Fibroblast of pulmonary artery (primary cell): ENCODE measurements around the gene GYG2.
"Not testable (repeated sequence)": the region's sequence is repeated elsewhere in the genome, so short reads cannot be mapped to it uniquely, and the experiment has no call there.

Experiments
- DNase-seq: peaks from one replicate; pipeline ENCODE4 v3.0.0-alpha.2; 2010; ENCODE audit warnings: low read depth
- H3K4me3 ChIP-seq: replicated peaks from 2 replicates; pipeline ENCODE4 v1.5.1; 2011; ENCODE audit warnings: low read depth, mild to moderate bottlenecking, control low read depth, low read length, moderate library complexity
- TF ChIP-seq, protein P1 (sequence below): IDR thresholded peaks from 2 replicates; pipeline ENCODE4 v1.5.1; 2011; ENCODE audit warnings: mild to moderate bottlenecking, control low read depth, low read length, inconsistent platforms; ENCODE audit errors: missing control alignments

The GYG2 gene

DNA sequence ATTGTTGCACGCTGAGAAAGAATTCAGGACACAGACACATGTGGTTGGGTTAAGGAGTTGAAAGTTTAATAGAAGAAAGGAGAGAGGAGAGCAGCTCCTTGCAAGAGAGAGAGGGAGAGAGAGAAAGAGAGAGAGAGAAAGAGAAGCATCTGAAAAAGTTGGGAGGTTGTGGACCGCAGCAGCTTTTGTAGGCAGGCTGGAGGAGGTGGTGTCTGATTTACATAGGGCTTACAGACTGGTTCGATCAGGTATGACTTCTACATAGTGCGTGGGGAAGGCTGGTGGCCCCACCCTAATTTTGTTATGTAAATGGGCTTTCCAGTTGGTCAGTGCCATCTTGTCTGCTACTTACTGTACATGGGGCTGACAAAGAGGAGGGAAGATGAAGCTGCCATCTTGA, 27.5 kb upstream of the GYG2 start:
- no peak overlapping the region for H3K4me3 ChIP-seq
- TF ChIP-seq, protein P1, sequence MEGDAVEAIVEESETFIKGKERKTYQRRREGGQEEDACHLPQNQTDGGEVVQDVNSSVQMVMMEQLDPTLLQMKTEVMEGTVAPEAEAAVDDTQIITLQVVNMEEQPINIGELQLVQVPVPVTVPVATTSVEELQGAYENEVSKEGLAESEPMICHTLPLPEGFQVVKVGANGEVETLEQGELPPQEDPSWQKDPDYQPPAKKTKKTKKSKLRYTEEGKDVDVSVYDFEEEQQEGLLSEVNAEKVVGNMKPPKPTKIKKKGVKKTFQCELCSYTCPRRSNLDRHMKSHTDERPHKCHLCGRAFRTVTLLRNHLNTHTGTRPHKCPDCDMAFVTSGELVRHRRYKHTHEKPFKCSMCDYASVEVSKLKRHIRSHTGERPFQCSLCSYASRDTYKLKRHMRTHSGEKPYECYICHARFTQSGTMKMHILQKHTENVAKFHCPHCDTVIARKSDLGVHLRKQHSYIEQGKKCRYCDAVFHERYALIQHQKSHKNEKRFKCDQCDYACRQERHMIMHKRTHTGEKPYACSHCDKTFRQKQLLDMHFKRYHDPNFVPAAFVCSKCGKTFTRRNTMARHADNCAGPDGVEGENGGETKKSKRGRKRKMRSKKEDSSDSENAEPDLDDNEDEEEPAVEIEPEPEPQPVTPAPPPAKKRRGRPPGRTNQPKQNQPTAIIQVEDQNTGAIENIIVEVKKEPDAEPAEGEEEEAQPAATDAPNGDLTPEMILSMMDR: no peak
- DNase-seq: no peak

DNA sequence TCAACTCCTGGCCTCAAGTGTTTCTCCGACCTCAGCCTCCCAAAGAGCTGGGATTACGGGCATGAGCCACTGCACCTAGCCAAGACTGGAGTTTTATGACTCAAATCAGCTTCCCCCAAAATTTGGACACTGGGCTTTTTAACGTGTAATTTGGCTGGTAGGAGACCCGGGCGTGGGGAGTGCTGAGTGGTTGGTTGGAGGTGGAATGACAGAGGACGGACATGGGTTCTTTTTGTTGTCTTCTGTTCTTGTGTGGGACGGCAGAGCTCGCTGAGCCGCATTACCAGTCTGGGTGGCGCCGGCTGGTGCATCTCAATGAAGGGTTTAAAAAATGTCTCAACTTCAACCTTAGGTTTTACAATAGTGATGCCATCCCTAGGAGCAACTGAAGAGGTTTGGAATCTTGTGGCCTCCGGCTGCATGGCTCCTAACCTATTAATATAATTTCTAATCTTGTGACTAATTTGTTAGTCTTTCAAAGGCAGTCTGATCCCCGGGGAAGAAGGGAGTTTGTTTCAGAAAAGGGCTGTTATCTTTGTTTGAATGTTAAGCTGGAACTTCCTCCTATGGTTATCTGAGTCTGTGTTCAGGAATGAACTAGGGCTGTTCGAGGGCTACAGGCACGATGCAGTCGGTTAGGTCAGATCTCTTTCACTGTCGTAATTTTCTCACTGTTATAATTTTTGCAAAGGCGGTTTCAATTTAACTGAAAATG, 26.2 kb upstream of the GYG2 start:
- peak; percentile 36 for DNase-seq
- not testable (repeated sequence) for H3K4me3 ChIP-seq

DNA sequence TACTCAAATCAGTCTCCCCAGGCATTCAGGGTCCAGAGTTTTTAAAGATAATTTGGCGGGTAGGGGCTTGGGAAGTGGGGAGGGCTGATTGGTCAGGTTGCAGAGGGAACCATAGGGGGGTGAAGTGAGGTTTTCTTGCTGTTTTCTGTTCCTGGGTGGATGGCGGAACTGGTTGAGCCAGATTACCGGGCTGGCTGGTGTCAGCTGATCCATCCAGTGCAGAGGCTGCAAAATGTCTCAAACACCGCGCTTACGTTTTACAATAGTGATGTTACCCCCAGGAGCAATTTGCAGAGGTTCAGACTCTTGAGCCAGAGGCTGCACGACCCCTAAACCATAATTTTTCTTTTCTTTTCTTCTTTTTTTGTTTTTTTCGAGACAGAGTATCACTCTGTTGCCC, 25.2 kb upstream of the GYG2 start:
- DNase-seq, H3K4me3 ChIP-seq: not testable (repeated sequence)

DNA sequence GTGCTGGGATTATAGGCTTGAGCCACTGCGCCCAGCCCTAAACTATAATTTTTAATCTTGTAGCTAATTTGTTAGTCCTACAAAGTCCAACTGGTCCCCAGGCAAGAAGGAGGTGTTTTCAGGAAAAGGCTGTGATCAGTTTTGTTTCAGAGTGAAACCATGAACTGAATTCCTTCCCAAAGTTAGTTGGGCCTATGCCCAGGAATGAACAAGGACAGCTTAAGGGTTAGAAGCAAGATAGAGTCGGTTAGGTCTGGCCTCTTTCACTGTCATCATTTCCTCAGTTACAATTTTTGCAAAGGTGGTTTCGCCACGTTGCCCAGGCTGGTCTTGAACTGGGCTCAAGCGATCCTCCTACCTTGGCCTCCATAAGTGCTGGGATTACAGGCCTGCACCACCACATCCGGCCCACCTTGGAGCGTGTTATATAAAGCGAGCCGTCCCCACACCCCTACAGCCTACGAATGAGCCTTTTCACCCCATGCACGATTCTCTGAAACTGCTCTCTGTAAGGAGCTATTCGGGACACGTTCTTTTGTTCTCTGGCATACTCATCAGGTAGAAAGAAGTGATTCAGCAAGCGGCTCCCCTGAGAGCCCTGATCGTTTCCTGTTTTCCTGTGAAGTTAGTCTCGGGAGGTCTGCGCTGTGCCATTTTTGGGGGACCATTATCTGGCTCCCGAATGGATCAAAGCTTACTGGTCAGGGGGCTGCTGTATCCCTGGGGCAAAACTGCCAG, 24.5 kb upstream of the GYG2 start:
- DNase-seq: peak; percentile 25
- H3K4me3 ChIP-seq: not testable (repeated sequence)

DNA sequence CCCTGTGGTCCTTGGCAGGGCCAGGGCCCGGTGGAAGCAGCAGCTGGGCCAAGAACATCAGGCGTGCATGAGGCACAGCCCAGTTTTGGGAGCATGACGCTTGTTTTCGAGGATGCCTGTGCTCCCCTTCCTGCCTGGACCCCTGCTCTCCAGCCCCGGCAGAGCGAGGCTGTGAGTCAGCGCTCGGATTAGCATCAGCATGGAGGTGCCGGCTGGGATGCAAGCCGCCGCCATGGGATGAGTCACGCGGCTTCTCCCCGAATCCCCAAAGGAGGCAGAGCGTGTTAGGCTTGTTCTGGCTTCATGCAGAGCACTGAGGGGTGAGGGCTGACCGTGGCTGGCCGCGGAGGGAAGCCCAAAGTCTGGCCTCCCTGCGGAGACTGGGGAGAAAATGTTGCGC, 23.9 kb upstream of the GYG2 start:
- peak; percentile 69 for DNase-seq
- H3K4me3 ChIP-seq: not testable (repeated sequence)

DNA sequence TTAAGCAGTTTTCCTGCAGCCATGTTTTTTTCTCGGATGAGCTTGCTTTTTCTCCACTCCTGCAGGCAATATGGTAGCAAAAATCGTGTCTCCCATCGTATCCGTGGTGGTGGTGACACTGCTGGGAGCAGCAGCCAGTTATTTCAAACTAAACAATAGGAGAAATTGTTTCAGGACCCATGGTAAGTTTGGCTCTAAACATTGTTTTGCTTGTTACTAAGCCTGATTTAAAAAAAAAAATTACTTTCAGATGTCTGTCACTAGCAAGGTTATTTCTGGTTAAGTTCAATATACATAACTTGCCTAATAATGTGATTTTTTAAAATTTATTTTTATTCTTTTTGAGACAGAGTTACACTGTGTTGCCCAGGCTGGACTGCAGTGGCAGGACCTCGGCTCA, 17.5 kb upstream of the GYG2 start:
- DNase-seq: no peak
- TF ChIP-seq, protein P1: no peak

DNA sequence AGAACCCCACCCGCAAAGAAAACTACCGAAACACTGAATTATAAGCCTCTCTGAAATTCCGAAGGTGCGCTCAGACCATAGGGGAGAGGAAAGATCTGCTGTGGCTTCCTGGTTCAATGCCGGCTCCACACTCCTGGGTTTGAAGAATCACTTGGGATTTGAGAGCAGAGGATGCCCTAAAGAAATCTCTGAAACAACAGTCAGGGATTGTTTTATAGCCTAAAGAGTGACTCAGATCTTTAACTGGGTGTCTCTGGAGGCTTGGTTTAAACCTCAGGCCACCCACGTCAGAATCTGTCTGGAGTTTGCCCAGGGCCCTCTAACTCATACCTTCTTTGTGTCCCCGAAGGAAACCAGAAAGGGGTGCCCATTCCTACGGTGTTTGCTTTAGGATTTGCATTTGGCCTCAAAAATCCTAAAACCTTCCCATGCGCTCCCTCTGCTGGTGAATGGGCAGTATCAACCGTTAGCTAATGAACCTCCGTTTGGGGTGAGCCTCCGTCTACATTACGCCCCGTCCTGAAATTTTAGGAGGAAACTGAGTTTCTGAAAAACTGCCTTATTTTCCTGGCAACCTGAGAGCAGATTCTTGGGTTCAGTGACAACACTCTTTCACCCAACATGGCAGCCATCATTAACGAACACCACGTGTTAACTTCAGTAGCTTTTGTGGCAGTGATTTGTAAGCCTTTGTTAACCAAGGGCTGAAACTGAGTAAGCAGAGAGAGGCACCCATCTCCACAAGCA, 16.4 kb upstream of the GYG2 start:
- peak; percentile 48 for DNase-seq
- TF ChIP-seq, protein P1: peak; percentile 52
- H3K4me3 ChIP-seq: not testable (repeated sequence)

More for the DNA sequence above, 17.5 kb upstream of the GYG2 start:
- H3K4me3 ChIP-seq: no peak overlapping the region

DNA sequence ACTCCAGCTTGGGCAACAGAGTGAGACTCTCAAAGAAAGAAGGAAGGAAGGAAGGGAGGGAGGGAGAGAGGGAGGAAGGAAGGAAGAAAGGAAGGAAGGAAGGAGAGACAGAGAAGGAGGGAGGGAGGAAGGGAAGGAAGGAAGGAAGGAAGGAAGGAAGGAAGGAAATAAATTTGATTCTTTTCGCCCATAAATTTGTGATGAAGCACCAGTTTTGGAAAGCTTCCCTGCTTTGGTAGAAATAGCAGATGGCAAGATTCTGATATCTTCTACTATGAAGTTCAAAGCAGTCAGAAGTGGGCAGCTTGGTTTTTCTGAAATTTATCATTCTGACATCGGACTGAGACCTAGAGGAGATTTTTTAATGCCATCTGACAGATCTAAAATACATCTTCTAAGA, 11.7 kb upstream of the GYG2 start:
- TF ChIP-seq, protein P1: no peak
- H3K4me3 ChIP-seq: no peak overlapping the region
- DNase-seq: no peak
